Fibroblast of pulmonary artery (primary cell): ENCODE data around the gene NLN.

Source experiments
- DNase-seq: peaks from one replicate; pipeline ENCODE4 v3.0.0-alpha.2; 2010; ENCODE audit warnings: low read depth
- H3K4me3 ChIP-seq: replicated peaks from 2 replicates; pipeline ENCODE4 v1.5.1; 2011; ENCODE audit warnings: low read depth, mild to moderate bottlenecking, control low read depth, low read length, moderate library complexity
- CTCF ChIP-seq: IDR thresholded peaks from 2 replicates; pipeline ENCODE4 v1.5.1; 2011; ENCODE audit warnings: mild to moderate bottlenecking, control low read depth, low read length, inconsistent platforms; ENCODE audit errors: missing control alignments

NLN gene

GRCh38 chr5:65791712-65792673, 70.0 kb downstream of the NLN start:
- no peak for TF ChIP-seq CTCF
- no peak overlapping the region for H3K4me3 ChIP-seq
- no peak for DNase-seq

DNA sequence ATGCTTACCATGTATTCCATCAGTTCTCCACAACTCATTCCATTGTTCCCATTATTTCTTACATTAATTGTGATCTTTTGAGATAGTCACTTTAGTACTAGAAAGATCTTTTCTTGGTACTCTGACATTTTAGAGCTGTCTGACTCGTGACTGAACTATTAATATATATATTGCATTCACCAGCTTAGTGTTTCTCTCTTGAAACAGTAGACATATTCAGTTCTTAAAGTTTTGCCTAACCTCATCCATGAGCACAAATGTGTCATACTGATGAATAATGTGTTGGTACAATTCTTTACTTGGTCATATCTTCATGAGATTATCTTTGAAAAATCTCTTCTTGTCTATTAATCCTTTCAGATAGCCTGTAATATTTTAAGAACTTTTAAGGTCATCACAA, 74.3 kb downstream of the NLN start:
- TF ChIP-seq CTCF, result no peak
- DNase-seq, result no peak
- no peak overlapping the region for H3K4me3 ChIP-seq

DNA sequence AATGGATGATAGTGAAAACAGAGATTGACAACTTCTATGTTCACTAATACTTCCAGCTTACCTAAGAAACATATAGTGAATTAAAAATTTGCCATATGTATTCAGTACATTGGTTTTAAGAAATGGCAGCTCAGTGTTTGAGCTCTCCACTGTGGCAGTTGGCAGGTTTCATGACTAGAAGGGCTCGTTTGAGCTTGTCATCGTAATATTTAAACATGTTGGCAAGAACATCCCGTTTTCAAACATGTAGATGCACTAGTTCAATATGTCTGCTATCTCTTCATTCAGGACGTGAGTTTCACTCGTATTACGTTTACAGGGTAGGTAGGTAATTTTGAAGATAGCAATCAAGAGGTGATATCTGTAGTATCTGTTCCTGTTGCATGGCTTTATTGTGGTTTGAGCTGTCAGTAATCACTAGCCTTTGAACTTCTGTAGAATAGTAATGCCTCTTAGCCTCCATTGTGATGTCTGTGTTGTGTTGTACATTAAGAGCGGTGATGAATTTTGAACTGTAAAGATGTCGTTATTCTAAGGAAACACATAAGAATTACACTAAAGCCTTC, 74.8 kb downstream of the NLN start:
- H3K4me3 ChIP-seq, result no peak overlapping the region
- DNase-seq, result no peak
- TF ChIP-seq CTCF, result no peak

- TF ChIP-seq CTCF, result no peak
- no peak overlapping the region for H3K4me3 ChIP-seq
Observed at GRCh38 chr5:65797481-65797880, 75.5 kb downstream of the NLN start.

DNA sequence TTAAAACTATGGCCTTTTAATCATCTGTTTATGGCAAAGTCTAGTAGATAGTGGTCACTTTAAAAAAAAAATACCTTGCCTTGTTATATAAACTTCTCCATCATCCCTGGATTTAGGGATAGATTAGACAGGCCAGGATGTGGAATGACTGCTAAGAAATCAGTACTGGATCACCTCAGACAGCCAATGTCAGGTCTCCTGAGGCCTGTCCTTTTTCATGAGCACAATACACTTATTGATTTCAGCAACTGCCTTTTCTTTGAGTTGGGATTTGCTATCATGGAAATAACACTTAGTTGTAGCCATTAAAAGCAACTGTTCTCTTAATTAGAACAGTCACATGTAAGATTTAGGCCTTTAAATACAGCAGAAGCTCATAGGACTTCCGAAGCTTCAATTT, 77.9 kb downstream of the NLN start:
- no peak for DNase-seq
- H3K4me3 ChIP-seq, result no peak overlapping the region
- no peak for TF ChIP-seq CTCF

More at GRCh38 chr5:65797481-65797880, 75.5 kb downstream of the NLN start:
- no peak for DNase-seq

DNA sequence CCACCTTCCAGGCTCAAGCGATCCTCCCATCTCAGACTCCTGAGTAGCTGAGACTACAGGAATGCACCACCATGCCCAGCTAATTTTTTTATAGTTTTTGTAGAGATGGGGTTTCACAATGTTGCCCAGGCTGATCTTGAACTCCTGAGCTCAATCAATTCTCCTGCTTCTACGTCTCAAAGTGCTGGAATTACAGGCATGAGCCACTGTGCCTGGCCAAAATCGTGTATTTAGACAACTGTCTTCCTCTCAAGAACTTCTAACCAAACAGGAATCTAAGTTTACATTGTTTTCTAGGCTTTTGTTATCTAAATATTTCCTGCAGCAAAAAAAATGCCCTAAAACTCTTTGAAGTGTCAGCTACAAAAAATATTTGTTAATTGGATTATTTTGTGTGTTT, 78.8 kb downstream of the NLN start:
- TF ChIP-seq CTCF, result no peak
- H3K4me3 ChIP-seq, result no peak overlapping the region
- DNase-seq, result peak; percentile 38
